A549 (cell line): Measurements from ENCODE around the gene SEC23IP. TPM values are rescaled to one million over a fixed set of nuclear protein-coding genes. Genes with fewer than 3 reads are reported as not detected.

Experiments
- ATAC-seq, 2 experiments: fragments of 200-7000 bp in 1 of 2; fragments of >200 bp in 1 of 2; cut with Nextera tagmentation in 1 of 2; cut with Tn5 transposase in 1 of 2; 3 replicates each; pipeline versions ENCODE4 v1.8.0 to v1.9.1; 2018 to 2020; ENCODE audit warnings: mild to moderate bottlenecking in 1 of 2, moderate library complexity in 1 of 2
- CTCF ChIA-PET: fragments of 300-600 bp; sonication (Branson Sonifier 250); formaldehyde crosslinking; extraction: SDS; loops from one replicate; lab custom pipeline; 2021; ENCODE audit warnings: antibody characterized with exemption, inconsistent platforms; lab: Yijun Ruan, JAX
- POLR2A ChIA-PET: fragments of 350-600 bp; formaldehyde crosslinking; extraction: SDS; loops from one replicate; lab custom pipeline; 2021; ENCODE audit warnings: antibody characterized with exemption, inconsistent platforms; lab: Yijun Ruan, JAX
- DNase-seq, 2 experiments: peaks; one replicate each; pipeline versions ENCODE4 v3.0.0 to v3.0.0-alpha.2; 2011 to 2016; ENCODE audit warnings: low read depth in 1 of 2, low spot score in 1 of 2
- FAIRE-seq: peaks from 2 replicates; lab custom pipeline; 2011; peaks lifted over from hg19 to GRCh38; lab: Jason Lieb, UNC
- H3K27ac ChIP-seq, 2 experiments: fragments of >200 bp; sonication (Bioruptor Twin); formaldehyde crosslinking; 3 replicates each; pipeline ENCODE4 v1.5.1; 2016 to 2017
- H3K4me1 ChIP-seq: fragments of >200 bp; sonication (Bioruptor Twin); formaldehyde crosslinking; 3 replicates; pipeline ENCODE4 v1.6.1; 2016
- H3K4me2 ChIP-seq: fragments of >200 bp; sonication (Bioruptor Twin); formaldehyde crosslinking; 3 replicates; pipeline ENCODE4 v1.6.1; 2016
- H3K4me3 ChIP-seq: fragments of >200 bp; sonication (Bioruptor Twin); formaldehyde crosslinking; 3 replicates; pipeline ENCODE4 v1.5.1; 2016
- H3K9me3 ChIP-seq: fragments of >200 bp; sonication (Bioruptor Twin); formaldehyde crosslinking; 3 replicates; pipeline ENCODE4 v1.6.1; 2016
- CBX2 ChIP-seq: fragments of 200-600 bp; sonication (generic); IDR thresholded peaks from 2 replicates; pipeline ENCODE4 v1.6.1; 2016; ENCODE audit warnings: low read depth, mild to moderate bottlenecking, borderline replicate concordance
- CEBPB ChIP-seq, 2 experiments: fragments of >200 bp in 1 of 2; sonication (Bioruptor Twin) in 1 of 2; formaldehyde crosslinking in 1 of 2; IDR thresholded peaks; 2 replicates each; pipeline ENCODE4 v1.6.1; 2012 to 2016
- CHD2 ChIP-seq: fragments of 150-350 bp; IDR thresholded peaks from 2 replicates; pipeline ENCODE4 v1.6.1; 2014; ENCODE audit warnings: low read length; ENCODE audit not compliant: partially characterized antibody
- CHD4 ChIP-seq: fragments of 200-600 bp; sonication (generic); IDR thresholded peaks from 2 replicates; pipeline ENCODE4 v1.6.1; 2016; ENCODE audit warnings: antibody characterized with exemption, mild to moderate bottlenecking, borderline replicate concordance
- ESRRA ChIP-seq: fragments of 150-350 bp; IDR thresholded peaks from 2 replicates; pipeline ENCODE4 v1.6.1; 2014; ENCODE audit warnings: mild to moderate bottlenecking, low read length, borderline replicate concordance
- FOSB ChIP-seq: fragments of 250-450 bp; sonication (Bioruptor Pico); IDR thresholded peaks from 2 replicates; pipeline ENCODE4 v1.5.0; 2020; ENCODE audit warnings: mild to moderate bottlenecking, moderate library complexity
- FOXS1 ChIP-seq: fragments of 250-450 bp; sonication (Bioruptor Pico); IDR thresholded peaks from 2 replicates; pipeline ENCODE4 v1.5.0; 2020; ENCODE audit warnings: mild to moderate bottlenecking, moderate library complexity
- HDAC2 ChIP-seq: fragments of 200-600 bp; sonication (generic); IDR thresholded peaks from 2 replicates; pipeline ENCODE4 v1.6.1; 2016
- HEYL ChIP-seq: fragments of 250-450 bp; sonication (Bioruptor Pico); IDR thresholded peaks from 2 replicates; pipeline ENCODE4 v1.8.0; 2021; ENCODE audit warnings: mild to moderate bottlenecking, moderate library complexity
- HOXA7 ChIP-seq: fragments of 250-450 bp; sonication (Bioruptor Pico); IDR thresholded peaks from 2 replicates; pipeline ENCODE4 v1.5.0; 2020; ENCODE audit warnings: mild to moderate bottlenecking, moderate library complexity
- HOXB13 ChIP-seq: fragments of 250-450 bp; sonication (Bioruptor Pico); IDR thresholded peaks from 2 replicates; pipeline ENCODE4 v1.5.0; 2020; ENCODE audit warnings: low read depth, mild to moderate bottlenecking, moderate library complexity
- HOXB5 ChIP-seq: fragments of 250-450 bp; sonication (Bioruptor Pico); IDR thresholded peaks from 2 replicates; pipeline ENCODE4 v1.5.0; 2020; ENCODE audit warnings: mild to moderate bottlenecking, moderate library complexity
- JUNB ChIP-seq: fragments of >200 bp; sonication (Bioruptor Twin); formaldehyde crosslinking; IDR thresholded peaks from 2 replicates; pipeline ENCODE4 v1.6.1; 2016
- KDM5A ChIP-seq: fragments of 200-600 bp; sonication (generic); IDR thresholded peaks from 2 replicates; pipeline ENCODE4 v1.6.1; 2016; ENCODE audit warnings: antibody characterized with exemption, mild to moderate bottlenecking
- MAFK ChIP-seq: fragments of 450-650 bp; IDR thresholded peaks from 2 replicates; pipeline ENCODE4 v1.6.1; 2014; ENCODE audit not compliant: partially characterized antibody
- MAZ ChIP-seq: fragments of 150-350 bp; IDR thresholded peaks from 2 replicates; pipeline ENCODE4 v1.6.1; 2014; ENCODE audit warnings: antibody characterized with exemption, low read depth, low read length, borderline replicate concordance
- NR3C1 ChIP-seq: fragments of >200 bp; sonication (Bioruptor Twin); formaldehyde crosslinking; IDR thresholded peaks from 3 replicates; pipeline ENCODE4 v1.6.1; 2017
- POLR2A ChIP-seq: IDR thresholded peaks from 2 replicates; pipeline ENCODE4 v1.6.1; 2012; ENCODE audit warnings: mild to moderate bottlenecking, low read length
- POLR2AphosphoS2 ChIP-seq: conservative IDR thresholded peaks from 2 replicates; pipeline ENCODE4 v1.6.1; 2012; ENCODE audit warnings: low read length, improper control_type of control experiment, inconsistent platforms
- RAD21 ChIP-seq, 2 experiments: fragments of >200 bp in 1 of 2; sonication (Bioruptor Twin) in 1 of 2; formaldehyde crosslinking in 1 of 2; IDR thresholded peaks in 1 of 2; conservative IDR thresholded peaks in 1 of 2; 2 replicates in 1 of 2; 3 replicates in 1 of 2; pipeline ENCODE4 v1.6.1; 2012 to 2018; ENCODE audit warnings: inconsistent platforms in 1 of 2
- RARB ChIP-seq: fragments of 250-450 bp; sonication (Bioruptor Pico); IDR thresholded peaks from 2 replicates; pipeline ENCODE4 v1.8.0; 2021; ENCODE audit warnings: mild to moderate bottlenecking, moderate library complexity
- RFX5 ChIP-seq: fragments of 450-650 bp; IDR thresholded peaks from 2 replicates; pipeline ENCODE4 v1.7.1; 2014; ENCODE audit warnings: antibody characterized with exemption, mild to moderate bottlenecking, moderate library complexity
- SREBF2 ChIP-seq: fragments of 450-650 bp; IDR thresholded peaks from 2 replicates; pipeline ENCODE4 v1.6.1; 2014; ENCODE audit warnings: mild to moderate bottlenecking, moderate library complexity
- TFCP2L1 ChIP-seq: fragments of 250-450 bp; sonication (Bioruptor Pico); IDR thresholded peaks from 2 replicates; pipeline ENCODE4 v1.5.0; 2021; ENCODE audit warnings: mild to moderate bottlenecking
- ZNF302 ChIP-seq: fragments of 250-450 bp; sonication (Bioruptor Pico); IDR thresholded peaks from 2 replicates; pipeline ENCODE4 v1.9.0; 2021; ENCODE audit warnings: inconsistent platforms, mild to moderate bottlenecking, moderate library complexity
- WGBS: methylation state at CpG from one replicate; pipeline ENCODE4 v1.1.6; 2017; ENCODE audit errors: missing lambda C conversion rate; 5-methylcytosine and 5-hydroxymethylcytosine counted together
- polyA plus RNA-seq, 4 experiments: library from polyadenylated mRNA; depleted of rRNA in 3 of 4; stranded (reverse); fragments of >200 nt; fragmentation: RNase III in 1 of 4; extraction: RNeasy Plus Mini Kit Qiagen cat#74134 plus additional on column Dnase treatment in 1 of 4; gene quantifications; 2 replicates in 3 of 4; 3 replicates in 1 of 4; pipeline ENCODE4 v1.2.3, GENCODE V29; 2011 to 2017
- TF ChIP-seq, protein P1 (sequence below): fragments of >200 bp; sonication (Bioruptor Twin); formaldehyde crosslinking; IDR thresholded peaks from 2 replicates; pipeline ENCODE4 v1.6.1; 2016
- TF ChIP-seq, protein P2 (sequence below): fragments of >200 bp; sonication (Bioruptor Twin); formaldehyde crosslinking; IDR thresholded peaks from 3 replicates; pipeline ENCODE4 v1.5.1; 2016

Gene SEC23IP
- polyA plus RNA-seq, 2 of the 4 experiments (the other 2 are of a cell fraction) = 44.9 to 75.6 TPM

DNA sequence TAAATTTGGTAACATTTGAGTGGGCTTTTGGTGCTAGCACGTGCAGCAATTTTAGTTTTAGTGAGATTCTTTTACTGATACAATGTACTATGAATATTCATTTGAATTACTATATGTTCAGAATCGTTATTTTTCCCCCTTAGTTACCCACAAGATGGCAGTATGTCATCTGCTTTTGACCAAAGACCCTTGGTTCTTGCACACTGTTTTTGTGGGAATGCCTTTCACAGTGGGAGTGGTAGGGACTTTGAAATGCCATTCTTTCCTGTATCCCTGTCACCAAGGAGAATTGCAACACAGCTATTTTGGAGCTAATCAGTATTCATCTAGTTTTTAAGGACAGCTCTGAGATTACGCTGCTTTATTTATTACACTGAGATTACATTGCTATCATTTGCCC lies 40.6 kb downstream of the SEC23IP start:
- ATAC-seq = peak; percentile 47 to 65; a peak in 3 of 6 replicates
- H3K4me2 ChIP-seq = no peak overlapping the region
- peak; percentile 11 to 20 for DNase-seq
- H3K9me3 ChIP-seq = no peaks in the 10 kb centered on the region
- 56% methylated on average over 3 of the region's 3 CpGs for WGBS
- POLR2A ChIA-PET = no interaction called here
- CTCF ChIA-PET = interaction anchor here (1.0 to 2.0 kb wide), 3 partner anchors 10 to 16 kb away, joined by 3 to 5 read pairs (median 3); no protein-coding TSS in a partner anchor
- H3K4me1 ChIP-seq = 0 out of 3 replicates have a peak, but pooled peaks cover 3% of the 10 kb centered on the region
- no peak for TF ChIP-seq ESRRA
- no peak for TF ChIP-seq ZNF302 (CRISPR knock-in tag)
- TF ChIP-seq HOXB5 (CRISPR knock-in tag) = no peak
- no peak for TF ChIP-seq MAZ
- peak; percentile 44 to 57; a peak in 4 of 5 replicates for TF ChIP-seq RAD21 (conservative IDR thresholded peaks at IDR 0.05 in 1 of 2, IDR thresholded peaks at IDR 0.05 in 1 of 2)
- TF ChIP-seq KDM5A = no peak
- TF ChIP-seq HDAC2 = no peak
- no peak for TF ChIP-seq JUNB
- TF ChIP-seq, protein P1, sequence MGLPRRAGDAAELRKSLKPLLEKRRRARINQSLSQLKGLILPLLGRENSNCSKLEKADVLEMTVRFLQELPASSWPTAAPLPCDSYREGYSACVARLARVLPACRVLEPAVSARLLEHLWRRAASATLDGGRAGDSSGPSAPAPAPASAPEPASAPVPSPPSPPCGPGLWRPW = no peak
- TF ChIP-seq, protein P2, sequence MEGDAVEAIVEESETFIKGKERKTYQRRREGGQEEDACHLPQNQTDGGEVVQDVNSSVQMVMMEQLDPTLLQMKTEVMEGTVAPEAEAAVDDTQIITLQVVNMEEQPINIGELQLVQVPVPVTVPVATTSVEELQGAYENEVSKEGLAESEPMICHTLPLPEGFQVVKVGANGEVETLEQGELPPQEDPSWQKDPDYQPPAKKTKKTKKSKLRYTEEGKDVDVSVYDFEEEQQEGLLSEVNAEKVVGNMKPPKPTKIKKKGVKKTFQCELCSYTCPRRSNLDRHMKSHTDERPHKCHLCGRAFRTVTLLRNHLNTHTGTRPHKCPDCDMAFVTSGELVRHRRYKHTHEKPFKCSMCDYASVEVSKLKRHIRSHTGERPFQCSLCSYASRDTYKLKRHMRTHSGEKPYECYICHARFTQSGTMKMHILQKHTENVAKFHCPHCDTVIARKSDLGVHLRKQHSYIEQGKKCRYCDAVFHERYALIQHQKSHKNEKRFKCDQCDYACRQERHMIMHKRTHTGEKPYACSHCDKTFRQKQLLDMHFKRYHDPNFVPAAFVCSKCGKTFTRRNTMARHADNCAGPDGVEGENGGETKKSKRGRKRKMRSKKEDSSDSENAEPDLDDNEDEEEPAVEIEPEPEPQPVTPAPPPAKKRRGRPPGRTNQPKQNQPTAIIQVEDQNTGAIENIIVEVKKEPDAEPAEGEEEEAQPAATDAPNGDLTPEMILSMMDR = peak; percentile 51
- TF ChIP-seq HOXA7 (CRISPR knock-in tag) = no peak
- no peak for TF ChIP-seq FOXS1 (CRISPR knock-in tag)
- TF ChIP-seq HOXB13 (CRISPR knock-in tag) = no peak
- no peak for FAIRE-seq
- H3K4me3 ChIP-seq = no peak overlapping the region
- H3K27ac ChIP-seq = no peak overlapping the region

DNA sequence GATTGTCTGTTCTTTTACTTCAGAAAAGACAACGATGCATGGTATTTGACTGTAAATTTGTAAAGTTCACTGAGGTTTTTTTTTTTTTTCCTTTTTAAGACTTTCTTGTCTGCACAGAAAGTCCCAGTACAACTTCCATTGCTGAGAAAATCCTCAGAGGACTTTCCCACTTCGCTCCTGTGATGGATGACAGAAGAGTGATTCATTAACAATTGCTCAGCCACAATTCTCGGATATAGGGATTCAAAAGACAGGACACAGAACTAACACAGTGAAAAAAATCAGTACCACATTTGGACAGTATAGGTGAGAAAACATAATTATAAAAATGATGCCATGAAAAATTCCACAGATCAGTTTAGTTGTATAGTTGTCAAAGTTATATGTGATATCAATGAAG lies 48.0 kb downstream of the SEC23IP start:
- CTCF ChIA-PET = interaction anchor here (0.7 kb wide), 1 partner anchor 985 kb away, joined by 3 read pairs; no protein-coding TSS in a partner anchor
- no peak for ATAC-seq
- no peak overlapping the region for H3K27ac ChIP-seq
- no peaks in the 10 kb centered on the region for H3K9me3 ChIP-seq
- H3K4me1 ChIP-seq = no peaks in the 10 kb centered on the region
- H3K4me3 ChIP-seq = no peak overlapping the region
- 92% methylated on average over 3 of the region's 3 CpGs for WGBS
- POLR2A ChIA-PET = no interaction called here
- no peak for FAIRE-seq
- H3K4me2 ChIP-seq = no peak overlapping the region
- no peak for DNase-seq
- TF ChIP-seq HOXA7 (CRISPR knock-in tag) (no peak), MAFK (no peak)

DNA sequence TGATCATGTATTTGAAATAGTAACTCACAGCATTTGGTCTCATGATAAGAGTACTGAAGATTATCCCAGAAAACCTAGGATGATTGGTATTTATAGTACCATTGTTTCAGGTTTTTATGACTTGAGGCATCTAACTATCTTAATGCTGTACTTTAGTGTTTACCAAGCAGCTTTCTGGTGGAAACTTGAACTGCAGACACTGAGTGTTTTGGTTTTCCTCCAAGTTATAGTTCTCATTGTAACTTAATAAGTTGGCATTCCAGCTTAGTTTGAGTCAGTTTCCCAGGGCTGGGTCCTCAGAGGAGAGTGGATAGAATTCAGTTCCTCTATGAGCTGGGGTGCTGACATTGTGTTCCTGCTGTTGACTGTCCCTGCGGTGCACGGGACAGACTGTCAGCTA lies 50.4 kb downstream of the SEC23IP start:
- no peak for ATAC-seq

More for the DNA sequence above, 50.4 kb downstream of the SEC23IP start:
- Histone ChIP-seq H3K9me3 (no peaks in the 10 kb centered on the region), H3K4me3 (no peak overlapping the region), H3K4me2 (no peak overlapping the region), H3K4me1 (no peaks in the 10 kb centered on the region), H3K27ac (no peak overlapping the region)
- ChIA-PET POLR2A (no interaction called here), CTCF (interaction anchor here (0.6 to 1.3 kb wide), 4 partner anchors 10 to 335 kb away, joined by 3 to 4 read pairs (median 3); no protein-coding TSS in a partner anchor)
- DNase-seq (no peak), FAIRE-seq (no peak)
- 93% methylated on average over 2 of the region's 2 CpGs for WGBS
- no peak for TF ChIP-seq CHD2
- TF ChIP-seq, protein P1 = no peak
- no peak for TF ChIP-seq MAZ
- no peak for TF ChIP-seq SREBF2
- TF ChIP-seq POLR2A = no peak
- TF ChIP-seq HEYL (CRISPR knock-in tag) = no peak
- TF ChIP-seq CHD4 = no peak
- no peak for TF ChIP-seq NR3C1
- TF ChIP-seq POLR2AphosphoS2 = no peak
- TF ChIP-seq CBX2 = no peak
- TF ChIP-seq ZNF302 (CRISPR knock-in tag) = no peak
- TF ChIP-seq TFCP2L1 (CRISPR knock-in tag) = no peak
- TF ChIP-seq HOXB5 (CRISPR knock-in tag) = no peak
- no peak for TF ChIP-seq FOSB (CRISPR knock-in tag)
- TF ChIP-seq RFX5 = no peak
- TF ChIP-seq RARB (CRISPR knock-in tag) = no peak
- TF ChIP-seq CEBPB (IDR thresholded peaks at IDR 0.05) = no peak
